Stimulated activated CD4-positive, alpha-beta T cell treated with anti-CD3 and anti-CD28 coated beads, Interleukin-2, amount 100 ng/mL, for 48 hours (primary cell): ENCODE measurements around the gene DCAF10.
A peak's percentile ranks its signal among the peaks of the same experiment; 100 is the strongest.
"Not testable (repeated sequence)": the region's sequence is repeated elsewhere in the genome, so short reads cannot be mapped to it uniquely, and the experiment has no call there.

ENCODE experiments used
- DNase-seq, 2 donors: peaks; one replicate each; pipeline ENCODE4 v3.0.0-alpha.2; 2020

The DCAF10 gene

DNA sequence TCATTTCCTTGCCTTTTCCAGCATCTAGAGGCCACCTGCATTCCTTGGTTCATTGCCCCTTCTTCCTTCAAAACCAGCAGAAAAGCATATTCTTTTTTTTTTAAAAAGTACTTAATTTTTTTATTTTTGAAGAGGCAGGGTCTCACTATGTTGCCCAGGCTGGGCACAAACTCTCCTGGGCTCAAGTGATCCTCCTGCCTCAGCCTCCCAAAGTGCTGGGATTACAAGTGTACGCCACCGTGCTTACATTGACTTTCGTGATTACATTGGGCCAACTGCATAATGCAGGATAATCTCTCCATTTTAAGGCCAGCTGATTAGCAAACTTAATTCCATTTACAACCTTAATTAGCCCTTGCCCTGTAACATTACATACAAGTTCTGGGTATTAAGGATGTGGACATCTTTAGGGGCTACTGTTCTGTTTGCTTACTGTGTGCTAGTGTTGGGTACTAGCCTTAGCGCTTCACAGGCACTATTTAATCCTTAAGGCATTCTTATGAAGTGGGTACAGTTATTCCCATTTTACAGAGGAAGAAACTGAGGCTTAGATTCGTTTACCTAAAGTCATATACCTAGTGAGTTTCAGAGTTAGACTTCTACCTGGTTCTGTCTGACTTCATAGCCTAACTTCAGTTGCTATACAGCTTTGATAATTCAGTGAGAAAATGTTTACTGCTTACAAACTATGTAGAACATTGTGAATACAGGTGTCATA is 69.6 kb downstream of the DCAF10 start:
- no peak for DNase-seq

DNA sequence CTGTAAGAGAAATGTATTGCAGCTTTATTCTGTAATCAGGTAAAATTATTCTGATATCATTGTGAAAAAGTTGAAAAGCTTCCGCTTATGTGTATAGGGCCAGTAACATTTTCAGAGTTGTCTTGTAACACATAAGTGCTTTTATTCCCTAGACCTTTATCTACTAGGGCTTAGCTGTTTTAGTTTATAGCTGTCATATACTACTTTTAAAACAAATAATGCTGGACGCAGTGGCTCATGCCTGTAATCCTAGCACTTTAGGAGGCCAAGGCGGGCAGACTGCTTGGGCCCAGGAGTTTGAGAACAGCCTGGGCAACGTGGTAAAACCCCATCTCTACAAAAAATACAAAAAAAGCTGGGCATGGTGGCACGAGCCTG is 70.2 kb downstream of the DCAF10 start:
- DNase-seq = no peak

DNA sequence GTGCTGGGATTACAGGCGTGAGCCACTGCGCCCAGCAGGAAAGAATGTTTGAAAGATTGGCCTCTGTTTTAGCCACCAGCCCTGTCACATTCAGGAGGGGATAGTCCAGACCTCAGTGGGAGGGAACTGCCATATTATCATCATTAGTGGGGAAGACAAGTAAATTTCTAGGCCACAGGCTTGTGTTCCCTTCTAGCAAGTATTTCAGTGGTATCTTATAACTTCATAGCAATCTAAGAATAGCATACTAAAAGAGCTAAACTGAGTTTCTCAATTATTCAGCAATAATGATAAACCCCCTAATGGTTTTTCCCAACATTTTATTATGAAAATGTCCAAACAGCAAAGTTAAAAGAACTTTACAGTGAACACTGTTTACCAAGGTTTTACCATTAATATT is 73.4 kb downstream of the DCAF10 start:
- no peak for DNase-seq

DNA sequence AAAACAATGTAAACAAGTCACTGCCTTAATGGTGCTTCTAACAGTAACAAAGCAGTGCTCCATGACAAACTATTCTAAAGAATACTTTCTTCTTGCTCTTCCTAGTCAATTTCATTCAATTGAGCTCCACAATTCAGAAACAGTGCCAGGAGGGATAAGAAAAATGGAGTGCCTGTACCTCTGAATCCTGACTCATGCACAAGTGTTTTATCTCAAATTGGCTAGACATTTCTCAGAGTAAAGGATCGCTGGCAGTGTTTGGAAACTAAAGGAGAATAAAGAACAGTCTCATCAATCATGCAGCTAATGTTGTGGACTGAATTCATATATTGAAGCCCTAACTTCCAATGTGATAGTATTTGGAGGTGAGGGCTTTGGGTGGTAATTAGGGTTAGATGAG is 75.8 kb downstream of the DCAF10 start:
- no peak for DNase-seq

DNA sequence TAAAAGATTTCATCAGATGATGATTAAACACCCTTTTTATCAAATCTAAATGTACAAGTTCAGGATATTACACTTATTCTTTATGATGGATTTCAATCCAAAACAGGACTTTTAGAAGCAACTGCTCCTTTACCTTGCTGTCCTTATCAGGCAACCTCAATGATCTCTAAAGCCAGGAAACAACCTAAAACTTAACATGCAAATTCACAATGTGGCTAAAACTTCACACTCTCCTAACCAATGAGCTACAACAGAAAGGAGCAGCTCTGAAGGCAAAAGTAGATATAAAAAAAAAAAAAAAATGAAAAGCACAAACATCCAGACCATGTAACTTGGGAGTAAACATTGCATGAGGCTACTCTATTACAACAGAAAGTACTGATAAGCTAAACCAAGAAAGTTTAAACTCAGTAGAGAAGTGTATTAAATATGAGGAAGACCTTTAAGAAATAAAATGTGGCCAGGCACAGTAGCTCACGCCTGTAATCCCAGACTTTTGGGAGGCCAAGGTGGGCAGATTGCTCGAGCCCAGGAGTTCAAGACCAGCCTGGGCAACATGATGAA is 80.4 kb downstream of the DCAF10 start:
- DNase-seq = no peak

DNA sequence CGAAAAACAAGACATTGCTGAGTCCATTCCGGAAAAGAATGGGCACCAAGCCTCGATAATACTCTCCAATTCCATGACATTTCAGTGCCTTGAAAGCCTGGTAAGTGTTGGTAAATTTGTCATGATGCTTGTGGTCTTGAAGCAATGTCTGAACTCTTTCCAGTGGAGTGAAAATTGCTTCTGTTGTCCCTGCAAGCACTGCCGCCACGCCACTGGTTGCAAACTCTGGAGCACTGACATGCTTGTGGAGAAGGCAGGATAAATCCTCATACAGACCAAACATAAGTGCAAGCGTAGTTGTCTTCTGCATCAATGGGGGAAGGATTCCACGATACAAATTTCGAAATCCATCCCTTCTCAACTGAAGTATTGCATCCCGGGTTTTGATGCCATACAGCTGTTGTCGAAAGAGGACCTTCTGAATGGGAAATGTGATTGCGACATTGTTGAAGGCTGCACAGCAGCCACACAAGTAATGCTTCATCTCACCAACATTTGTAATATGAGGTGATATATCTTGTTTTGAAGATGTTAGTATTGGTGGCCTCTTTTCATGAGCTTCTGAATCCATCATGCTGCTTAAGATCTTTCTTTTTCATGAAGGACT is 87.5 kb downstream of the DCAF10 start:
- not testable (repeated sequence) for DNase-seq

DNA sequence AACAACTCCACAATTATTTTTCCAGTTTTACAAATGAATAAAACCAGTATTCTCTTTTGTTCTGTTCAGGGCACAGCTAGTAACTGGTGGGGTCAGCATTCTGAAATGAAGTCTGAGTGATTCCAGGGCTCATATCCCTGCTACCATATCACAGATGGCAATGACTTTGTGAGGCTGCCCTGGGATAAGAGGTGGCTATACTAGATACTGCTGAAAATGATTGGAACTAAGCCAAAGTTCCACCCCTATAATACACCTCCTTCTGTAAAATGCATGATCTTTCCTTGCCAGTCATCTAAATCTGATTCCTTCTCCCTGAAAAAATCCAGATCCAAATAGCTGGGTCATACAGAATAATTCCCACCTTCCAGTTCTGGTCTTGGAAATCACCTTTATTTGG is 88.9 kb downstream of the DCAF10 start:
- no peak for DNase-seq

DNA sequence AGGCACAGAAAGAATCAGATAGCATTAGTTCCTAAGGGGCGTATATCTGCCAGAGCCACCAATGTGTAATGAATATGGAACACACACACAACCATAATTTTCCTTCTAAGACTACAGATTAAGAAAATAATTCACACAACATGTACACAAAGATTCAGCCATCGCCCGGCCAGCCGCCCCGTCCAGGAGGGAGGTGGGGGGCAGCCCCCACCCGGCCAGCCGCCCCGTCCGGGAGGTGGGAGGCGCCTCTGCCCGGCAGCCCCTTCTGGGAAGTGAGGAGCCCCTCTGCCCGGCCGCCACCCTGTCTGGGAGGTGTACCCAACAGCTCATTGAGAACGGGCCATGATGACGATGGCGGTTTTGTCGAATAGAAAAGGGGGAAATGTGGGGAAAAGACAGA is 90.4 kb downstream of the DCAF10 start:
- DNase-seq = not testable (repeated sequence)

DNA sequence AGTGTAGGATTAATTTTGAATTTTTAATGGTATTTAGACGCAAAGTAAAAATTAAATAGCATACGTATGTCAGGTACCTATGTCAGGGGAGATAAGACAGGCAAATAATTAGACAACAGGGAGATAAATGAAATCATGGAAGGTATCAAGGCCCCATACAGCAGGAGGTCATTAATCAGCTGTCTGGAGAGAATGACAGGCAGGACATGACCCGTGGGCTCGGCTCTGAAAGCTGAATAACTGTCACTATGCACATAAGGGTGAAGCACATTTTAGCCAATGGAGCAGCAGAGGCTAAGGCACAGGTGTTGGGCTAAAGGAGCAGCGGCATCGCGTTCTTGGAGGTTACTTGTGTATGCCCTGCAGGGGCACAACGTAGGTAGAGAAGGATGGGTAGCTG is 91.5 kb downstream of the DCAF10 start:
- DNase-seq = no peak

DNA sequence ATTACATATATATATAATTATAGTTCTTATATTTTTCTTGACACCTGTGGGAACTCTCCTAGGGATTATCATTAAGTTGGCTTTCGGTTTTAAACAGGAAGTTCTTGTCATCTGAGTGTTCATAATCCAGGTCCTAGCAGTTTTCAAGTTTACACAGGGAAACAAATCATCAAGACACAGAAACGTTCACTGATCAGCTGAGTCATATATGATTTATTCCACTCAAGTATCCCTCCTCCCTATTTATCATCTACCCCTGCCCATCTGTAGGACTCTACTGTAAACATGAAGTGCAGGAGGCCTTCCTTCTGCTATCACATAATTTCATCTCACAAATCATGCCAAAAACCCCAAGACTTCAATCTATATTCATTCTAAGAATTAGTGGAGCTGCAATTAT is 97.1 kb downstream of the DCAF10 start:
- DNase-seq = no peak

DNA sequence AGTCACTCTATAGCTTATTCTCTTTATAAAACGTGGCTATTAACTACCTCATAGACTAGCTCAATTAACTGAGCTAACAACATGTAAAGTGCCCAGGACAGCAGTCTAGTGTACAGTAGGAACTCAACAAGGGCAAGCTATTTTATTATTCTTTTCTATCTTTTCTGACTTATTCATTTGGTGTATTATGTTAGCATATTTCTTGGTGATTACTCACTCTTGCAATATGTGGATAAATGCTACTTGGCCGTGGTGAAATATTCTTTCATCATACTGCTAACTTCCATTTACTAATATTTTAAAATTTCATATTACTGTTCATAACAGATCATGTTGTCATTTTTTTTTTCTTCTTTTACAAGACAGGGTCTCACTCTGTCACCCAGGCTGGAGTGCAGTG is 98.4 kb downstream of the DCAF10 start:
- no peak for DNase-seq

DNA sequence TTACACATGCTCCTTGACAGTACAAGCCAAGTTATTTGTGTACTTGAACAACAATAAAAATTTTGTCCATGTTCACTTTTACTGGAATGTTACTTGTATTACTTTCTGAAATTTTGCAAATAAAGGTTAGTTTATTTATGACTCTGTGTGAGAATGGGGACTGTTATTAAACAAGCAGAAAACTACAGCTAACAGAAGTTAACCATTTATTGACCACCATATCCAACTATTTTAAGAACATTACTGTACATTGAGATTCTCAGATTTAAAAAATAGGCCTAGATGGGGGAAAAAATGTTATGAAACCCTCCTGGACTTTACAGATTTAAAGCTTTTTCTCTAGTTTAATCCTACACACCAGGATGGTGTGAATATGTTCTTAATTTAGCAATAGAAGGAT is 101.5 kb downstream of the DCAF10 start:
- no peak for DNase-seq

DNA sequence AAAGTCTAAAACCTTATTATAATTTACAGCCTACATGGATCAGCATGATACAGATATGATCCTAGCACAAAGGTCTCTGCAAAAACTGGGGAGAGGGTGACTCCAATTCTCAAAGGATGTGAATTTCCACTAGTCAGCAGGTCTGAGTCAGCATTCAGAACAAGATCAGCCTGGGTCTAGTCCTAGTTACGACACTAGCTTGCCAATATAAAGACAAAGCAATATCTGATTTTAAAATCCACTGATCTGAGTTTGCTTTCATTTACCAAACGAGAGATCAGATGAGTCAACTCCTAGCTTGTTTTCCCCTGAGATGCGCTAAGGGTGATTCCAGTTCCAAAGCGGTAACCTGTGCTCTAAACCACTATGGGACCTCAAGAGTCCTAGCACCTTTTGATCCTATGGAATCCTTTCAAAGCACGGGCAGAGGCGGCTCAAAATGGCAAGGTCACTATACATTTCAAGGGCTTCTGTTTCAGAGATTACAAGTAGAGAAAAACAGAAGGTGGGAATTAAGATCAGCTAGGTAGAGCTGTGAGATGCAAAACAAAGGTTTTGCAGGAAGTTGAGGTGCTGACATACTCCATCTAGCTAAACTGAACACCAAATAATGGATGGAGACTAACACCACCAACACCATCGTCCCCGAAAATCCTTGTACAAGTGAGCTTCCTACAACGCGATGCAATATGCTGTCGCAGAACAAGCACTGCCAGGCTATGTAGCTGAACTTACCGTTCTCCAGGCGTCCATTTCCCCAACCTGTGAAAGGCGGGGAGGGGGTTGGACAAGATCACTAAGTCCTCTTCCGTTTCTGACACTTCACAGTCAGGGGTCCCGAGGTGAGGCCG is 102.4 kb downstream of the DCAF10 start:
- no peak for DNase-seq

DNA sequence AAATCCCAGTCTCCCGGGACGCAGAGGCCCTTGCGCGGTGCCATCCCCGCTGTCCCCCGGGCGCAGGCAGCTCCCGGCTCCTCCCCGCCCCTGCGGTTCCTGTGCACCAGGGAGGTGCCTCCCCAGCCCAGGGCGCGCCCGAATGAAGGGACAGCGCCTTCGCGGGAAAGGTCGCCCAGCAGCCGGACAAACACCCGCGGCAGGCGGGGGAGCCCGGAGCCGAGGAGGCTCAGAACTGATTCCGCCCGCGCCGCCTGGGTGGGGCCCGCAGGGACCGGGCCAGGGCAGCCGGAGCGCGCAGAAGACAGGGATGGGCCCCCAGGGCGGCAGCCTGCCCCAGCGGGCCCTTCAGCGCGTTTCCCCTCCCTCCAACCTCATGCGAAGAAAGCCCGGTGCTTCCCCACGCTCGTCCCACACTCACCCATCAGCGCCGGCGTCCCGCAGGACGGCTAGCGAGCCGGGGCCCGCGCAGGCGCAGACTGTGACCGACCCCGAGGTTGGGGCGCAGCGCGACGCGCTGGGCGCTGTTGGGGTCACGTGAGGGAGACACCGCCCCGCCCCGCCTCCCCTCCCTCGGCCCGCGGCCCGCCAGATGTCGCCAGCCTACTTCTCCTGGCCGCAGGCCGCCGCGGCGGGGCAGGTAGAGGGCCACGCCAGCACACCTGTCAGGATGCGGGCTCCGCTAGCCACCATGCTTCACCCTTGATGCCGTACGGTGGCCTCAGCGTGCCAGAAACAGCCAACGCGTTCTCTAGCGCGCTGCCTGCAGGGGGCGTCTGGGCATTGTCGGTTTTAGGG is 103.2 kb downstream of the DCAF10 start, which contains the start of gene SLC25A51:
TSS of gene SLC25A51 (minus strand) at position 481 of the 798 bp plus-strand sequence. CDS start 15,577 bp downstream, outside the sequence.
- DNase-seq = peak; percentile 96

DNA sequence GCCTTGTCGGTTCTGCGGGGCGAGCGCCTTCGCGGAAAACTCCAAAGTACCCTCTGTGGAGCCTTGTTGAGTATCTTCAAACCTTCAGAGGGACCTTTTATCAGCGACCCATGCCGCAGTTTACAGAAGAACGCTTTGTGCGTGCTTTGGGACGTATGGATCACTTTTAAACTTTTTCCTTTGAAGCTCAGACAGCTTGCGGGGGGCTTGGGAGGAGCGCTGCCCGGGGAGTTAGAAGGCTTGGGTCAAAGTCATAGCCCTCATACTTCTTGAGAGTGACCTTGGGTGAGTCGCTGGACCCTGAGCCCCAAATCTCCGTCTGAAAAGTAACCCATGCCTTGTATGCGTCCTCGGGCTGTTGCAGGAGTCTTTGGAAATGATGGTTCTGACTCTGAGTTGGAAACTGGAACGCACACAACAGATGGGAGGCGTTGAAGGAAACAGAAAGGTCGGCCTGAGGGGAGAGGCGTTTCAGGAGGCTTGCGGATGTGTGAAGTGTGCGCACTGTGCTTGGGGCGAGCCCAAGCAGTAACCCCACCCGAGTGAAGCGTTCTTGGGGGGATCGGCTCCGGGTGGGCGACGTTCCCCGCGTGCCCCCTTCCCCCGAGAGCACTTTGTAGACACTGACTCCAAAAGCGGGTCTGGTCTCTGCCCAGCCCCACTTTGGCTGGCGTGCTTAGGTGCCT is 104.0 kb downstream of the DCAF10 start:
- no peak for DNase-seq

DNA sequence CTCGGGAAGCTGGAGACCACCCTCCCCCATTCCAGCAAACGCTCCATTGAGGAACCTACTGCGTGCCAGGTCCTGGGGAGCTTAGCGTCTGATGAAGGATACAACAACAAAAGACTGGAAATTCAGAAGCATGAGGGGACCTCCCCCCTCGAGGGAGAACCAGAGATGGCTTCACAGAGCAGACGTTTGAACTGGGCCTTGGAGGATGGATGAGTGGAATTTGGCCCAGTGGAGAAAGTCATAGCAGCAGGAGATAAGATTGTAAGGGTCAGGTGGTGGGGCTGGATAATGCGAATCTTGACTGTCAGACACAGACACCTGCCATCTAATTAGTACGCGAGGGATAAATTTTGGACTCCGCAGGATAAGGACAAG is 104.5 kb downstream of the DCAF10 start:
- DNase-seq = no peak

DNA sequence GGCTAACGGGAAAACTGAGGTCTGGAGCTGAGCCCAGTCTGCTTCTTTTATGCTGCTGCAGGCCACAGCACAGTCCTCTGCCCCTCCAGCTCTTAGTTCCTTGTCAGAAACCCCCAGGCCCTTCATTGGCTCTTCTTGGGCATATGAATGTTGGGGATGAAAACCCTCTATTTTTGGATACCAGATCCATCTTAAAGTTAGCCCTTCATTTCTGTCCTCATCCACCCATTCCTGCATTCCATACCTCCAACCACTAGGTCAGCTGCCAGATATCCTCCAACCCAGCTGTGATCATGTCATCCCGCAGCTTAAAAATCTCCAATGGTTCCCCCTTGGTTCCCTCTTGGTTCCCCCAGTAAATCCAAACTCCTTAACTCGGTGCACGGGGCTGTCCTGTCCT is 105.2 kb downstream of the DCAF10 start:
- no peak for DNase-seq

DNA sequence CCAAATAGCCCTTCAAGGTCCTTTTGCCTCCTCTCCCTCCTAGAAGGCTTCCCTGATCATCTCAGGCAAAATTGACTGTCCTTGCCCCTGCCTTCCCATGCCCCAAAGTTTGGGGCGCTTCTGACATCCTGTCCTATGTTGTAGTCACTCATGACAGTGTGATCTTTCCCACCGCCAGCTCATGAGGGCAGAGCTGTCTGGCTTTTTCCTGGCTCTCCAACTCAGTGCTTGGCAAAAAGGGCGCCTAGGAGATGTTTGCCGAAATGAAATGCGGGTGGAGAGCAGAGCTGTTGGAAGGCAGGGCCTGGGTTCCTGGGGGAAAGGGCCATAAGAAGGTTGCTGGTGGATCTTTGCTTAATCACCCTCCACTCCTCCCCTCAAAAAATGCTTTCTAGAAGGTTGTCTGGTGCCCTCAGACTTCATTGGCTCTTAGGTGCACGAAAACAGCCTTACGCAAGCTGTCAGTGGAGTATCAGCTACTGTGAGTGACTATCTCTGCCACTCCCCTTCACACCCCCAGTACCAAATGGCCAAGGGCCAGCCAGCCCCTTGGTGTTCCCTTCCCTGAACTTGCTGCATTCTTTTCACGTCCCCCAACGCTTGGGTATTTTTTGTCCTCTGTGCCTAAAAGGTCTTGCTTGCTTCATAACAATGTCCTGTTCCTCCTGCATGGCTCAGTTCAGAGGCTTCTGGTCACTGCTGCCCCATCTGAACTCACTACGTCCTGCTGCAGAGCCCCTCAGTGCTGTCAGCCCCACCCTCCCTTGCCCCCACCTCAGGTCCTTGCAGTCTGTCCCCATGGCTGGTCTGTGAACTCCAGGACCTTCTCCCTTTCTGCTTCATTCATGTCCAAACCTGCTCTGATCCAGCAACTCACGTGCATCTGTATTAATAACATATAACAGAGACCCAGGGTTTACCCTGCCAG is 106.0 kb downstream of the DCAF10 start:
- no peak for DNase-seq

DNA sequence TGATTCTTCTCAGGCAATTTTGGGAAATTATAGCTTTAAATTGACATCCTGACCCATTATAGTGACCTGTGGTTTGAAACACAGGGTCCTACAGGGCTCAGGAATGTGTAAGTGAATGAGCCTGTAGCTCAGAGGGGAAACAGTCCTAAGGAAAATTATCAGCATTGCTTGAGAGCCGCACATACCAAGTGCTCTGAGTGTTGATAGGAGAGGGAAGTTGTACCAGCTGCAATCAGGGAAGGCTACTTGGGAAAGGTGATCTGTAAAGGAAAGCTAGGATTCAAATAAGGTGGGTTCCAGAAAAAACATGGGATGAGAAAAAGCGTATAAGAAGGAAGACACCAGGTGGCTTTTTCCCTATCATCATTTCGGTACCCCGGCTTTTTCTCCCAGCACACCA is 107.7 kb downstream of the DCAF10 start:
- no peak for DNase-seq

DNA sequence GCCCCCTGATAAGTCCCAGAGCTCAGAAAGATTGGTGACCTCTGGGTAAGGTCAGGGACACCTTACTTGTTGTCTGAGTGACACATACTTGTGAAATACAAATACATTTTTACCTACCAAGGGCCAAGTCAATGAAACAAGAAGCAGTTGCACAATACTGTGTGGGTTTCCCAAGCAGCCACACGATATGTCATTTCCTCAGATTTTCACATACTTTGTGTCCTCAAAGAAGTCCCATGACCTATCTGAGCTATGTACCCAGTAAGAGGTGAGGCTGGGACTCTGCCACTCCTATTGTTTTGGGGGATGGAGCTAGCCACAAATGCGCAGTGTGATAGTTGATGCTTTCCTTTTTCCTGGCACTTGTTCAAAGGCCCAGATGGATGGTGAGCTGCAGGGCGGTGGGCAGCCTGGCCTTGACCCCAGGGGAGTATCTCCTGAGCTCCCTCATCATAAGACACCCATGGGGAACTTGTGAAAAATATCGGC is 108.1 kb downstream of the DCAF10 start:
- no peak for DNase-seq

DNA sequence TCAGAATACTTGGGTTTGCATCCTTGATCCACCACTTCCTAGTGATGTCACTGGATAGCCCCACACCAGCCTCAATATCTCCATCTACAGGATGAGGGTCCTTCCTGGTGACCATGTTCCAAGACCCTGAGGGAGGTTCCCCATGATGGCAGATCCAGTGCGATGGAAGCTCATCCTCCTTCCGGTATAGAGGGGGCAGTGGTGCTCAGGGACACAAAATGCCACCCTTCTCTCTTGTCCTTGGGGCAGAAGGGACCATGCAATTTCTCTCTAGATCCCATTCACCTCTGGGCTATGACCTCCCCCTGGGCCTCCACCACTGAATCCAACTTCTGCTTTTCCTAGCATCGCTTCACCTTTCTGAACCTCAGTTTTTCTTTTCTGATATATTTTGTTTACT is 108.7 kb downstream of the DCAF10 start:
- no peak for DNase-seq
